ENCODE measurements around the gene CALD1. TPM values are rescaled to one million over a fixed set of nuclear protein-coding genes. Genes with fewer than 3 reads are reported as not detected.

Gene CALD1
- total and polyA plus RNA-seq, 8 donors: 137 to 248 (median 224) TPM

GRCh38 chr7:134886353-134887057, 107.1 kb downstream of the CALD1 start:
- TF ChIP-seq CTCF (IDR thresholded peaks at IDR 0.05): no peak
- Histone ChIP-seq H3K36me3 (no peaks in the 10 kb centered on the region), H3K27ac (peak overlapping the region; percentile 3 to 71), H3K27me3 (peaks cover 0 to 10% of the 10 kb centered on the region in 2 donors), H3K4me3 (no peak overlapping the region), H3K9me3 (no peaks in the 10 kb centered on the region), H3K4me1 (peaks cover 19 to 21% of the 10 kb centered on the region in 2 donors)
- DNase-seq (peak in 2 of 4 donors; percentile 26 to 46), ATAC-seq (peak; percentile 4)
- intact Hi-C loops (cut with DNase I): no loop called here

GRCh38 chr7:134887523-134887922, 108.1 kb downstream of the CALD1 start:
- DNase-seq (no peak), ATAC-seq (no peak)
- H3K36me3 ChIP-seq: no peaks in the 10 kb centered on the region
- H3K9me3 ChIP-seq: no peaks in the 10 kb centered on the region
- TF ChIP-seq CTCF (IDR thresholded peaks at IDR 0.05): no peak
- intact Hi-C loops (cut with DNase I): no loop called here
- H3K27ac ChIP-seq: peak overlapping the region in 1 of 2 donors; percentile 71
- H3K4me3 ChIP-seq: no peak overlapping the region
- peaks cover 19 to 21% of the 10 kb centered on the region in 2 donors for H3K4me1 ChIP-seq
- peaks cover 0 to 19% of the 10 kb centered on the region in 2 donors for H3K27me3 ChIP-seq

GRCh38 chr7:134888141-134888740, 108.8 kb downstream of the CALD1 start:
- ATAC-seq: peak; percentile 70
- Histone ChIP-seq H3K9me3 (no peaks in the 10 kb centered on the region), H3K4me3 (no peak overlapping the region), H3K36me3 (no peaks in the 10 kb centered on the region), H3K4me1 (peaks cover 19 to 21% of the 10 kb centered on the region in 2 donors), H3K27me3 (peaks cover 0 to 19% of the 10 kb centered on the region in 2 donors), H3K27ac (no peak overlapping the region)
- peak in 1 of 4 donors; percentile 63 for DNase-seq
- intact Hi-C loops (cut with DNase I): no loop called here
- no peak for TF ChIP-seq CTCF (IDR thresholded peaks at IDR 0.05)

- no peak for DNase-seq
- Histone ChIP-seq H3K4me1 (peaks cover 15 to 17% of the 10 kb centered on the region in 2 donors), H3K9me3 (peaks cover 0 to 2% of the 10 kb centered on the region in 2 donors), H3K27me3 (peaks cover 0 to 19% of the 10 kb centered on the region in 2 donors), H3K36me3 (no peaks in the 10 kb centered on the region), H3K4me3 (peak overlapping the region in 1 of 2 donors; percentile 29), H3K27ac (no peak overlapping the region)
- no peak for TF ChIP-seq CTCF (IDR thresholded peaks at IDR 0.05)
- ATAC-seq: no peak
- intact Hi-C loops (cut with DNase I): no loop called here
Measured at GRCh38 chr7:134890246-134891240, 111.1 kb downstream of the CALD1 start.

Data from left lung (tissue), 10 donors.